Mesothelial cell of epicardium (in vitro differentiated cells): ENCODE results near the gene ARRB1. TPM values are rescaled to one million over a fixed set of nuclear protein-coding genes. Genes with fewer than 3 reads are reported as not detected.

Experiments
- DNase-seq, 2 experiments: peaks; one replicate each; pipeline ENCODE4 v3.0.0; 2021; ENCODE audit warnings: low spot score in 2 of 2; ENCODE audit not compliant: unreplicated experiment in 2 of 2
- H3K27ac Mint-ChIP-seq: 2 replicates; pipeline ENCODE4 v1.8.0; 2021; ENCODE audit warnings: mixed read lengths
- H3K27me3 Mint-ChIP-seq: 2 replicates; pipeline ENCODE4 v1.8.0; 2021; ENCODE audit warnings: low read depth, mixed read lengths
- H3K36me3 Mint-ChIP-seq: 2 replicates; pipeline ENCODE4 v1.8.0; 2021; ENCODE audit warnings: mixed read lengths
- H3K4me1 Mint-ChIP-seq: 2 replicates; pipeline ENCODE4 v1.8.0; 2021; ENCODE audit warnings: mixed read lengths
- H3K4me3 Mint-ChIP-seq: 2 replicates; pipeline ENCODE4 v1.8.0; 2021; ENCODE audit warnings: mild to moderate bottlenecking, moderate library complexity, mixed read lengths
- H3K9me3 Mint-ChIP-seq: 2 replicates; pipeline ENCODE4 v1.8.0; 2021; ENCODE audit warnings: mixed read lengths
- total RNA-seq: library from RNA; stranded (reverse); gene quantifications from 3 replicates; pipeline ENCODE4 v1.2.1, GENCODE V29; 2021
- TF ChIP-seq, protein P1 (sequence below): fragments of 200-600 bp; sonication (generic); IDR thresholded peaks from one replicate; pipeline ENCODE4 v1.5.0; 2021; ENCODE audit warnings: antibody characterized with exemption; ENCODE audit not compliant: unreplicated experiment

The ARRB1 gene
- total RNA-seq, 1 donor from 2014 or later: 17.5 TPM

DNA sequence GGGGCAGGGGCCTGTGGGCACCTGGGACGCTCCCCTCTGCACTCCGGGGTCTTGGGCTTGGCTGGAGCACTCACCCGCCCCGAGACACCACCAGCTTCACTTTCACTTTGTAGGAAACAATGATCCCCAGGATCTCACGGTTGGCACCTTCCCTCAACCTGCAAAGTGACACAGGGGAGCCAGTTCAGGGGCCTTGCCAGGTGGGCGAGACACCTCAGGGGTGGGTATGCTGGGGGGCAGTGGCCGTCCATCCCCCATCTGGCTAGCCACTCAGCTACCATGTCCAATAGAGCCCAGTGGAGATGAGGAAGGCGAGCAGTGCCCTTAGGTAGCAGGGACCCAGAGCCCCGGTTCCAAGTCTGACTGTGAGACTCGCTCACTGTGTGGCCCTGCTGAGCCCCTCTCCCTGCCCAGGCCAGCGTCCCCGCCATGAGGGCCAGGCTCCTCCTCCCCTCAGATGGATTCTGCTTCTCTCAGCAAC, 78.6 kb downstream of the ARRB1 start:
- TF ChIP-seq, protein P1, sequence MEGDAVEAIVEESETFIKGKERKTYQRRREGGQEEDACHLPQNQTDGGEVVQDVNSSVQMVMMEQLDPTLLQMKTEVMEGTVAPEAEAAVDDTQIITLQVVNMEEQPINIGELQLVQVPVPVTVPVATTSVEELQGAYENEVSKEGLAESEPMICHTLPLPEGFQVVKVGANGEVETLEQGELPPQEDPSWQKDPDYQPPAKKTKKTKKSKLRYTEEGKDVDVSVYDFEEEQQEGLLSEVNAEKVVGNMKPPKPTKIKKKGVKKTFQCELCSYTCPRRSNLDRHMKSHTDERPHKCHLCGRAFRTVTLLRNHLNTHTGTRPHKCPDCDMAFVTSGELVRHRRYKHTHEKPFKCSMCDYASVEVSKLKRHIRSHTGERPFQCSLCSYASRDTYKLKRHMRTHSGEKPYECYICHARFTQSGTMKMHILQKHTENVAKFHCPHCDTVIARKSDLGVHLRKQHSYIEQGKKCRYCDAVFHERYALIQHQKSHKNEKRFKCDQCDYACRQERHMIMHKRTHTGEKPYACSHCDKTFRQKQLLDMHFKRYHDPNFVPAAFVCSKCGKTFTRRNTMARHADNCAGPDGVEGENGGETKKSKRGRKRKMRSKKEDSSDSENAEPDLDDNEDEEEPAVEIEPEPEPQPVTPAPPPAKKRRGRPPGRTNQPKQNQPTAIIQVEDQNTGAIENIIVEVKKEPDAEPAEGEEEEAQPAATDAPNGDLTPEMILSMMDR: no peak
- no peaks in the 10 kb centered on the region for H3K4me1 Mint-ChIP-seq
- H3K4me3 Mint-ChIP-seq: no peak overlapping the region
- no peaks in the 10 kb centered on the region for H3K9me3 Mint-ChIP-seq
- H3K36me3 Mint-ChIP-seq: no peaks in the 10 kb centered on the region
- no peaks in the 10 kb centered on the region for H3K27me3 Mint-ChIP-seq
- DNase-seq: no peak
- H3K27ac Mint-ChIP-seq: no peak overlapping the region

DNA sequence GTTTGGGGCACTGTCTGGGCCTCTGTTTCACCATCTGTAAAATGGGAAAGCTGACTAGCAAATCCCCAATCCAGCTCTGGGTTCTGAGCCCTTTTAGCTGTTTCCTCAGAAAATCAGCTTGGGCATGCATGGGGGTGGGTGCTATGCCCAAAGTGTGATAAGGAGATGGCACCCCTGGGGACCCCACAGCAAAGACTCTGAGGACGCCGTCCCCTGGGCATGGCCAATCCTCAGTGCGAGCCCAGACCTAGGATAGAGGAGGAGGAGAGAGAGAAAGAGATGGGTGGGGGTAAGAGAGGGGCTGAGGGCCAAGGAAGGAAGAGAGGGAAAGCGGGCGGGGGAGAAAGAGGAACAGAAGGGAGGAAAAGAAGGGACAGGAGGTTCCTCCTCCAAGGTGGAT, 79.1 kb downstream of the ARRB1 start:
- no peaks in the 10 kb centered on the region for H3K36me3 Mint-ChIP-seq
- TF ChIP-seq, protein P1: no peak
- H3K27me3 Mint-ChIP-seq: no peaks in the 10 kb centered on the region
- DNase-seq: no peak
- no peaks in the 10 kb centered on the region for H3K4me1 Mint-ChIP-seq
- no peaks in the 10 kb centered on the region for H3K9me3 Mint-ChIP-seq
- H3K27ac Mint-ChIP-seq: no peak overlapping the region
- no peak overlapping the region for H3K4me3 Mint-ChIP-seq

DNA sequence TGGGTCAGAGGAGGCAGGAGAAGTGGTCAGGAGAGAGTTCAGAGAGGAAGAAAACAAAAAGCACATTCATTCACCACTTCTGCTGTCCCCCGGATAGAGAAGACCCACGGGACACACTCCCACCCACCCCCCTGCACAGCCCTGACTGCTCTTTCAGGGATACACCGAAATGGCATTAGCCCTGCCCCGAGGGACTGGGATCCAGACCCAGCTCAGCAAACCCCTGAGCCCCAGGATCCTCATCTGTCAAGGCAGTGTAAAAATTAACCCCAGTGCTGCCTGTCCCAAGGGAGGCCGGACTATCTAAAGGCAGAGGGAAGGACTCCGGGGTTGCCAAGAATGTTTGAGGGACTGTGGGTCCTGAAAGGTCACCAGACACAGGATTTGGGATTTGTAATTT, 79.7 kb downstream of the ARRB1 start:
- no peaks in the 10 kb centered on the region for H3K9me3 Mint-ChIP-seq
- TF ChIP-seq, protein P1: no peak
- H3K27me3 Mint-ChIP-seq: no peaks in the 10 kb centered on the region
- DNase-seq: no peak
- H3K4me3 Mint-ChIP-seq: no peak overlapping the region
- no peaks in the 10 kb centered on the region for H3K4me1 Mint-ChIP-seq
- H3K27ac Mint-ChIP-seq: no peak overlapping the region
- no peaks in the 10 kb centered on the region for H3K36me3 Mint-ChIP-seq

DNA sequence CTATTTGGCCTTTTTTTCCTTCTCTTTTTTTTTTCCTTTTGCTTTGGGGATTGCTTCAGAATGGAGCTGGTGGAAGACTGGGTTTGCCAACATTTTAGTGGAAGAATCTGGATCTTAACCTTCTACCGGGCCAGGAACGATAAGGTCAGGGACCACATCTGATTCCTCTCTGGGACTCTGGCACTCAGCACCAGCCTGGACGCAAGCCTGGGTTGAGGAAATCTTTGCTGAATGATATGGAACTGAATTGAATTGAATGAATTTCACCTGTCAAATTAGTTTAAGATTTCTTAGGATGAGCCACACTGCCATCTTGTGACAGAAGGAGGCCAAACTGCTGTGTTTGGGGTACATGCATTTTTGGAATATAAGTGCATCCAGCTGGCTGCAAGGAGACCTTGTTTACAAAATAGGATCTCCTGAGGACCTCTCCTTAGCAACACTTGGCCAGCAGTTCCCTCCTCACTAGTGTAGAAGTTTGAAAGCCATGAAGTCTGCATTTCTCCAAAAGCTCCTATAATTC, 80.5 kb downstream of the ARRB1 start:
- H3K36me3 Mint-ChIP-seq: no peaks in the 10 kb centered on the region

DNA sequence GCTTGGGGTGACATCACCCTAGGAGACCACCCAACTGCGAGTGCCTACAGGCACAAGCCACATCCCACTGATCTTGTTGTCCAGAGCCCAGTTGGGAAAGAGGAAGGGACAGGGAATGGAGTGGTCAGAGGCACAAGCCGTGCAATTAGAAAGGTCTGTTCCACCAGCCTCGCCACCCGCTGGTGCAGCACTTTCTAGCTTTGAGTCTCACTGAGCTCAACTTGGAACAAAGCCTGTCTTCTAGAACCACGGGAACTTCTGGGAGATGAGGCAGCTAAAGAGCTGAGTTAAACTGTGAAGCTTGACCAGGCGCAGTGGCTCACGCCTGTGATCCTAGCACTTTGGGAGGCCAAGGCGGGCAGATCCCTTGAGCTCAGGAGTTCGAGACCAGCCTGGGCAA, 81.6 kb downstream of the ARRB1 start:
- no peak for DNase-seq
- H3K27ac Mint-ChIP-seq: no peak overlapping the region
- no peaks in the 10 kb centered on the region for H3K36me3 Mint-ChIP-seq
- H3K4me3 Mint-ChIP-seq: no peak overlapping the region
- TF ChIP-seq, protein P1: no peak
- no peaks in the 10 kb centered on the region for H3K9me3 Mint-ChIP-seq
- no peaks in the 10 kb centered on the region for H3K4me1 Mint-ChIP-seq
- H3K27me3 Mint-ChIP-seq: no peaks in the 10 kb centered on the region

More for the DNA sequence above, 80.5 kb downstream of the ARRB1 start:
- DNase-seq: no peak
- Mint-ChIP-seq H3K9me3 (no peaks in the 10 kb centered on the region), H3K4me1 (no peaks in the 10 kb centered on the region), H3K27me3 (no peaks in the 10 kb centered on the region), H3K4me3 (no peak overlapping the region), H3K27ac (no peak overlapping the region)
- TF ChIP-seq, protein P1: no peak

DNA sequence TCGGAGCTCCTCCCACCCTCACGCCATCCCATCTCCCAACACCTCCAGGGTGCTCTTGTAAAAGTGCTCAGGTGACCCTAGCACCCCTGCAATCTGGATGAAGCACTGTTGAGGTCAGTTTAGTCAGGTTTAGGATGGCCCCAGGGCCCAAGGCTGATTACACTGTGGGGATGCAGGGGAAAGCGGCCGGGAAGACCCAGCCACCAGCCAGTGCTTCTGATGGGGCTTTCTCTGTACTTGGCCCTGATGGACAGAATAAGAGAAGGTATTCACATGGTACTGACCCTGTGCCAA, 82.1 kb downstream of the ARRB1 start:
- Mint-ChIP-seq H3K27me3 (no peaks in the 10 kb centered on the region), H3K4me1 (no peaks in the 10 kb centered on the region), H3K9me3 (no peaks in the 10 kb centered on the region), H3K4me3 (no peak overlapping the region), H3K36me3 (no peaks in the 10 kb centered on the region), H3K27ac (no peak overlapping the region)
- no peak for DNase-seq
- TF ChIP-seq, protein P1: no peak
